Activated CD8-positive, alpha-beta memory T cell treated with anti-CD3 and anti-CD28 coated beads, Interleukin-2, amount 10 ng/mL, durations not matched to agents 7 days and 5 days (primary cell): ENCODE measurements around the gene PSMG4. TPM values are rescaled to one million over a fixed set of nuclear protein-coding genes. Genes with fewer than 3 reads are reported as not detected.

Source experiments
- ATAC-seq: fragments of 150-1000 bp; cut with Tn5 transposase; one replicate; pipeline ENCODE4 v1.10.0; 2021; ENCODE audit warnings: moderate library complexity
- CTCF ChIA-PET: fragments of 350-600 bp; sonication (Branson Sonifier 250); formaldehyde crosslinking; loops from one replicate; lab custom pipeline; 2021; ENCODE audit warnings: antibody characterized with exemption; lab: Charles Lee
- DNase-seq: peaks from one replicate; pipeline ENCODE4 v3.0.0-alpha.2; 2020
- H3K27ac Mint-ChIP-seq: one replicate; pipeline ENCODE4 v1.8.0; 2021; ENCODE audit warnings: mild to moderate bottlenecking, mixed read lengths
- H3K27me3 Mint-ChIP-seq: one replicate; pipeline ENCODE4 v1.8.0; 2021; ENCODE audit warnings: mixed read lengths
- H3K36me3 Mint-ChIP-seq: one replicate; pipeline ENCODE4 v1.8.0; 2021; ENCODE audit warnings: mild to moderate bottlenecking, mixed read lengths
- H3K4me1 Mint-ChIP-seq: one replicate; pipeline ENCODE4 v1.8.0; 2021; ENCODE audit warnings: mixed read lengths
- H3K4me3 Mint-ChIP-seq: one replicate; pipeline ENCODE4 v1.8.0; 2021; ENCODE audit warnings: mild to moderate bottlenecking, moderate library complexity, mixed read lengths
- H3K9me3 Mint-ChIP-seq: one replicate; pipeline ENCODE4 v1.8.0; 2022; ENCODE audit warnings: low read depth, mixed read lengths
- total RNA-seq, 2 experiments: library from RNA; stranded (reverse); gene quantifications; one replicate each; pipeline ENCODE4 v1.2.3, GENCODE V29; 2021

Gene PSMG4, protein sequence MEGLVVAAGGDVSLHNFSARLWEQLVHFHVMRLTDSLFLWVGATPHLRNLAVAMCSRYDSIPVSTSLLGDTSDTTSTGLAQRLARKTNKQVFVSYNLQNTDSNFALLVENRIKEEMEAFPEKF
- total RNA-seq = 10 to 100 TPM; 24.4 TPM

- ATAC-seq (peak; percentile 83), DNase-seq (peak; percentile 93)
- no peaks in the 10 kb centered on the region for H3K9me3 Mint-ChIP-seq
- H3K4me3 Mint-ChIP-seq = peak within 1 kb of the TSS; percentile 91
- H3K27ac Mint-ChIP-seq = peak within 1 kb of the TSS; percentile 83
- CTCF ChIA-PET = interaction anchor here (0.8 to 5.5 kb wide), 7 partner anchors 8 to 749 kb away, joined by 3 to 46 read pairs (median 4); partner anchors contain the start of gene TUBB2A
- H3K27me3 Mint-ChIP-seq = peaks cover 10% of the 10 kb centered on the region
- peaks cover 11% of the 10 kb centered on the region for H3K36me3 Mint-ChIP-seq
- H3K4me1 Mint-ChIP-seq = peaks cover 36% of the 10 kb centered on the region
These were observed at the start of gene PSMG4 for GRCh38 chr6:3258720-3259490. TSS of gene PSMG4 (plus strand) at chr6:3258947. CDS start at chr6:3259023, 76 bp downstream.

DNA sequence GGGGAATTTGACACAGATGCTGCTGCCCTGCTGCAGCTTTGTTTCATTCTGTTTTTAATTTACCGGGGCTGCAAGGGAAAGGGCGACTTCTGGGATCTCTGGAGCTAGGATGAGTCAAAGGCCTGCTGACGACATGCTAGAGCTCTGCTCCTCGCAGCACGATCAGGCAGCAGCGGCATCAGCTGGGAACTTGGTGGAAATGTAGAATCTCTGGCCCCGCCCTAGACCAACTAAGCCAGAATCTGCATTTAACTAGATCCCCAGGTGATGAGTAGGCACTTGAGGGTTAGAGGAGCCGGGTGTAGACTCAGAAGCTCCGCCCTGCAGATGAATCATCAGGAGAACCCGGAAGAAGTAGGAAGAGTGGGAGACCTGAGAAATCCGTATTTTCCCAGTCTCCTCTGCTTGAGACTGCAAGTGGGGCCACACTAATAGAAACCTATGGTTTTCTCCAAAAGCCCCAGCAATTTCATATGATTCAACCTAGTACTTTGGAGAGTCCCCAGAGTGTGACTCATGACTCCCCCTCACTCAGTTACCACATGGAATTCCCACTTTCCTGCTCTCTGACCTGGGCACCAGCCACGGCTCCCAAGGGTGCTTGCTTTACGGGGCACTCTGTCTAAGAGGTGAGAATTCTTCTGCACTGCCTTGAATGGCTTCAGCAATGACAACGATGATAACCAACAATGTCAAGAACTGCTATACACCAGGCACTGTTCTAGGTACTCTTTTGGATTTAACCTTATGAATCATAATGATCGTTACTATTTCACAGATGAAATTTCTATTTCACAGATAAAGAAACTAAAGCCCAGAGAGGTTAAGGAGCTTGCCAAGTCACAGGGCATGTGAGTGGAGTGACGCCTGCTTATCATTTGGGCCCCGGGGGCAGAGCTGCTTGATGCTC, 49.4 kb upstream of the PSMG4 start:
- Mint-ChIP-seq H3K27ac (no peak overlapping the region), H3K27me3 (peaks cover 15% of the 10 kb centered on the region), H3K4me3 (no peak overlapping the region), H3K4me1 (peaks cover 20% of the 10 kb centered on the region), H3K9me3 (no peaks in the 10 kb centered on the region), H3K36me3 (peaks cover 1% of the 10 kb centered on the region)
- DNase-seq (peak; percentile 59), ATAC-seq (peak; percentile 86)
- CTCF ChIA-PET = interaction anchor here (0.8 to 1.4 kb wide), 4 partner anchors 42 to 51 kb away, joined by 3 read pairs; partner anchors contain the start of gene PSMG4

GRCh38 chr6:3210024-3210610, 48.6 kb upstream of the PSMG4 start:
- DNase-seq (no peak), ATAC-seq (no peak)
- H3K27ac Mint-ChIP-seq = no peak overlapping the region
- H3K4me1 Mint-ChIP-seq = peaks cover 20% of the 10 kb centered on the region
- H3K36me3 Mint-ChIP-seq = peaks cover 1% of the 10 kb centered on the region
- peaks cover 15% of the 10 kb centered on the region for H3K27me3 Mint-ChIP-seq
- H3K9me3 Mint-ChIP-seq = no peaks in the 10 kb centered on the region
- CTCF ChIA-PET = interaction anchor here (0.8 to 1.4 kb wide), 3 partner anchors 41 to 48 kb away, joined by 3 read pairs; partner anchors contain the start of gene PSMG4
- H3K4me3 Mint-ChIP-seq = no peak overlapping the region

- Mint-ChIP-seq H3K4me3 (no peak overlapping the region), H3K27me3 (peaks cover 24% of the 10 kb centered on the region), H3K4me1 (peaks cover 20% of the 10 kb centered on the region), H3K36me3 (peaks cover 1% of the 10 kb centered on the region), H3K9me3 (no peaks in the 10 kb centered on the region), H3K27ac (no peak overlapping the region)
- no peak for DNase-seq
- ATAC-seq = no peak
- CTCF ChIA-PET = no interaction called here
These were observed 47.1 kb upstream of the PSMG4 start for GRCh38 chr6:3211681-3212080.

DNA sequence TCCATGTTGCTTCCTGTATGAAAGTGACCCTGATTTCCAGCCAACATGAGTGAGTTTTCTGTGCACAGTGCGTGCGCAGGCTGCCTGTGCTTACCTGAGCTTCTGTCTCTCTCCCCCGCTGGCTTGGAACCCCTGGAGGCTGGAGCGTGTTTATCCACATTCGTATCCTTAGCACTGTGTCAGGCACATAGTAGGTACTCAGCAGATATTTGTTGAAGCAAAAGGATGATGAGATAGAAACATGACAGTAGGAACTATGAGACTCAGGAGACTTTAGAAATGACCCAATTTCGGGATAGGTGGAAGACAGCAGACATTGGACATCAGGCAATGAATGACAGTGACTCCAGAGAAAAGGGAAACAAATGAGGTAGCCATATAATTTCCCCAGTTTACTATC, 46.5 kb upstream of the PSMG4 start:
- Mint-ChIP-seq H3K27ac (no peak overlapping the region), H3K27me3 (peaks cover 24% of the 10 kb centered on the region), H3K9me3 (no peaks in the 10 kb centered on the region), H3K4me1 (peaks cover 20% of the 10 kb centered on the region), H3K36me3 (peaks cover 1% of the 10 kb centered on the region), H3K4me3 (no peak overlapping the region)
- no peak for ATAC-seq
- CTCF ChIA-PET = no interaction called here
- DNase-seq = no peak

GRCh38 chr6:3213334-3213695, 45.4 kb upstream of the PSMG4 start:
- Mint-ChIP-seq H3K4me3 (no peak overlapping the region), H3K36me3 (no peaks in the 10 kb centered on the region), H3K9me3 (no peaks in the 10 kb centered on the region), H3K27me3 (peaks cover 33% of the 10 kb centered on the region), H3K27ac (no peak overlapping the region), H3K4me1 (peaks cover 15% of the 10 kb centered on the region)
- ATAC-seq (no peak), DNase-seq (no peak)
- CTCF ChIA-PET = no interaction called here

GRCh38 chr6:3214898-3215297, 43.8 kb upstream of the PSMG4 start:
- no peak for ATAC-seq
- Mint-ChIP-seq H3K9me3 (no peaks in the 10 kb centered on the region), H3K27ac (no peak overlapping the region), H3K27me3 (peaks cover 46% of the 10 kb centered on the region), H3K4me1 (no peaks in the 10 kb centered on the region), H3K4me3 (no peak overlapping the region), H3K36me3 (no peaks in the 10 kb centered on the region)
- no peak for DNase-seq
- CTCF ChIA-PET = interaction anchor here (1.2 kb wide), 1 partner anchor 36 kb away, joined by 4 read pairs; no protein-coding TSS in a partner anchor

DNA sequence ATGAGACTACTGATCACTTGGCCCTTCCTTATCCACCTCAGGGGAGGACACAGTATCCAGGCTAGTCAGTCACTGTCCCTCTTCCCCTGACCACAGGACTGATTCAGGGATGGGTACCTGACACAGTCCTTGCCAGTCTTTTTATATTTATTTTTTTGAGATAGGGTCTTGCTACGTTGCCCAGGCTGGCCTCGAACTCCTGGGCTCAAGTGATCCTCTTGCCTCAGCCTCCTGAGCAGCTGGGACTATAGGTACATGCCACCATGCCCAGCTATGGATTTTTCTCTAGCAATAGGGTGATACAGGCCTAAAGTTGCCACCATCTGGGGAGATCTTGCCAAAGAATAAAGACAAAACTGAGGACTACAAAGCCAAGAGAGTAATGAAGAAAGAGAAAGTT, 41.5 kb upstream of the PSMG4 start:
- Mint-ChIP-seq H3K4me1 (no peaks in the 10 kb centered on the region), H3K9me3 (peaks cover 5% of the 10 kb centered on the region), H3K27ac (no peak overlapping the region), H3K27me3 (peaks cover 58% of the 10 kb centered on the region), H3K4me3 (no peak overlapping the region), H3K36me3 (peaks cover 5% of the 10 kb centered on the region)
- CTCF ChIA-PET = no interaction called here
- ATAC-seq = no peak
- no peak for DNase-seq

DNA sequence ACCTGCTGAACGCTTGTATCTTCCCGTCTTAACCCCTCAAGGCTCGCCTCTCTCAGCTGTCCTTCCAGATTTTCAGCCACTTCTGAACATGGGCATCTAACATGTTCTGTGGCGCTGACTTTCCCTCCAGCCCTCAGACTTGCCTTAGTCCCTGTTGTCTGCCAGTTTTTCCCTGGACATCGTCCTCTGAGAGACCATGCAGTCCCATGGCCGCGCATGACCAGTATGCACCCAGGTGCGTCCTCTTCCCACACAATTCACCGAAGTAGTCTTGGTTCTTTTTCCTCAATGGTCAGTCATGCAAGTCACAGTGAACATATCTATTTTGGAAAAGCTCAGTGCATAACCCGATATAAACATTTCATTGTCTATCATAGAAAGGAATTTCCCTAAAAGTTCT, 40.5 kb upstream of the PSMG4 start:
- CTCF ChIA-PET = no interaction called here
- ATAC-seq = no peak
- no peak overlapping the region for H3K27ac Mint-ChIP-seq
- peaks cover 54% of the 10 kb centered on the region for H3K27me3 Mint-ChIP-seq
- peaks cover 5% of the 10 kb centered on the region for H3K36me3 Mint-ChIP-seq
- peaks cover 5% of the 10 kb centered on the region for H3K9me3 Mint-ChIP-seq
- no peaks in the 10 kb centered on the region for H3K4me1 Mint-ChIP-seq
- no peak for DNase-seq
- no peak overlapping the region for H3K4me3 Mint-ChIP-seq

GRCh38 chr6:3220366-3220765, 38.4 kb upstream of the PSMG4 start:
- H3K4me1 Mint-ChIP-seq = no peaks in the 10 kb centered on the region
- CTCF ChIA-PET = no interaction called here
- ATAC-seq = no peak

DNA sequence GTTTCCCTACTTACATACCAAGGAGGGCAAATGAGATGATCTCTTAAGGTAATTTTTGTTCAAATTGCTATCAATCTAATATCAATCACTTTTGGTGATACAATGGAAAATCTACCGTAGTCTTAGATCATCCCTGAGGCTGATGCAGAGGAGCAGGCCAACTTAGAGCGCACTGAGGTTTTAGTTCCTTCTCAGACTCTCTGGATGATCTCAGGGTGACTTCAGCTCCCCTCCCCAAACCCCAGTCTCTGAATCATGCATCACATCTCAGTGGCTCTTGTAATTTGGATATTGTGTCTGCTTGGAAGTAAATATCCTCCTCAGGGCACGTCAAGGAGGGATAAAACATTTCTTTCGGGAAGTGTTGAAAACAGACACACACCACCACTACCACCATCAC, 37.2 kb upstream of the PSMG4 start:
- no peak overlapping the region for H3K27ac Mint-ChIP-seq

More at GRCh38 chr6:3220366-3220765, 38.4 kb upstream of the PSMG4 start:
- Mint-ChIP-seq H3K27me3 (peaks cover 59% of the 10 kb centered on the region), H3K4me3 (no peak overlapping the region), H3K27ac (no peak overlapping the region), H3K36me3 (peaks cover 5% of the 10 kb centered on the region), H3K9me3 (peaks cover 5% of the 10 kb centered on the region)
- DNase-seq = no peak

GRCh38 chr6:3222506-3223038, 36.2 kb upstream of the PSMG4 start:
- Mint-ChIP-seq H3K27me3 (peaks cover 65% of the 10 kb centered on the region), H3K4me1 (peaks cover 3% of the 10 kb centered on the region), H3K36me3 (peaks cover 5% of the 10 kb centered on the region), H3K9me3 (peaks cover 5% of the 10 kb centered on the region), H3K4me3 (no peak overlapping the region), H3K27ac (no peak overlapping the region)
- ATAC-seq = no peak
- no peak for DNase-seq
- CTCF ChIA-PET = interaction anchor here (1.8 kb wide), 1 partner anchor 28 kb away, joined by 8 read pairs; no protein-coding TSS in a partner anchor

More for the DNA sequence above, 37.2 kb upstream of the PSMG4 start:
- Mint-ChIP-seq H3K36me3 (peaks cover 5% of the 10 kb centered on the region), H3K9me3 (peaks cover 5% of the 10 kb centered on the region), H3K4me3 (no peak overlapping the region), H3K27me3 (peaks cover 62% of the 10 kb centered on the region), H3K4me1 (no peaks in the 10 kb centered on the region)
- ATAC-seq (no peak), DNase-seq (no peak)
- CTCF ChIA-PET = no interaction called here
